GM21717 (cell line): ENCODE data around the gene AGTR2.
"Not testable (repeated sequence)": the region's sequence is repeated elsewhere in the genome, so short reads cannot be mapped to it uniquely, and the experiment has no call there.

Source experiments
- ATAC-seq: cut with Tn5 transposase; IDR thresholded peaks from one replicate; pipeline ENCODE4 v1.9.1; 2021; ENCODE audit warnings: mild to moderate bottlenecking, moderate library complexity; ENCODE audit not compliant: unreplicated experiment

Gene AGTR2, protein sequence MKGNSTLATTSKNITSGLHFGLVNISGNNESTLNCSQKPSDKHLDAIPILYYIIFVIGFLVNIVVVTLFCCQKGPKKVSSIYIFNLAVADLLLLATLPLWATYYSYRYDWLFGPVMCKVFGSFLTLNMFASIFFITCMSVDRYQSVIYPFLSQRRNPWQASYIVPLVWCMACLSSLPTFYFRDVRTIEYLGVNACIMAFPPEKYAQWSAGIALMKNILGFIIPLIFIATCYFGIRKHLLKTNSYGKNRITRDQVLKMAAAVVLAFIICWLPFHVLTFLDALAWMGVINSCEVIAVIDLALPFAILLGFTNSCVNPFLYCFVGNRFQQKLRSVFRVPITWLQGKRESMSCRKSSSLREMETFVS

DNA sequence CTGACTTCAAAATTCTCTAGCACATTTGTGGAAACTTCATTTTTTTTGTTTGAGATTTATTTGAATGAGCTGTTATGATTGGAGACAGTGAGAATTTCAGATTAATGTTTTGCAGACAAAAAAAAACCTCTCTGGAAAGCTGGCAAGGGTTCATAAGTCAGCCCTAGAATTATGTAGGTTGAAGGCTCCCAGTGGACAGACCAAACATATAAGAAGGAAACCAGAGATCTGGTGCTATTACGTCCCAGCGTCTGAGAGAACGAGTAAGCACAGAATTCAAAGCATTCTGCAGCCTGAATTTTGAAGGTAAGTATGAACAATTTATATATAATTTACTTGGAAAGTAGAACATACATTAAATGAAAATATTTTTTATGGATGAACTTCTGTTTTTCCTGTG lies at the start of gene AGTR2:
TSS of gene AGTR2 (plus strand) at position 234 of the 400 bp plus-strand sequence. CDS start 1,537 bp downstream, outside the sequence.
- ATAC-seq: no peak

DNA sequence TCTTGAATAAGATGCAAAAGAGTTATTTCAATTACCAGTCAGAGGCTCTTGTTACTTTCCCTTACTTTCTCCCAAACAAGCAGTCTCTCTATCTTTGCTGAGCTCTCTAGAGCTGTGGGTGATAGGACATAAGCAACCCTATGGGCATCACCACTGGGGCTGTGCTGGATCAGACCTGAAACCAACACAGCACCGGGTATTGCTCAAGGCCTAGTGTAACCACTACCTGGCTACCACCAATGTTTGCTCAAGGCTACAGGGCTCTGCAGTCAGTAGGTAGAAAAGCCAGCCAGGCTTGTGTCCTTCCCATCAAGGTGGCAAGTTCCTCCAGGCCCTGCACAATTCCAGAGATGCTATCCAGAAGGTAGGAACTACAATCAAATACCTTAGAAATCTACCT lies 35.3 kb upstream of the AGTR2 start:
- ATAC-seq: no peak

DNA sequence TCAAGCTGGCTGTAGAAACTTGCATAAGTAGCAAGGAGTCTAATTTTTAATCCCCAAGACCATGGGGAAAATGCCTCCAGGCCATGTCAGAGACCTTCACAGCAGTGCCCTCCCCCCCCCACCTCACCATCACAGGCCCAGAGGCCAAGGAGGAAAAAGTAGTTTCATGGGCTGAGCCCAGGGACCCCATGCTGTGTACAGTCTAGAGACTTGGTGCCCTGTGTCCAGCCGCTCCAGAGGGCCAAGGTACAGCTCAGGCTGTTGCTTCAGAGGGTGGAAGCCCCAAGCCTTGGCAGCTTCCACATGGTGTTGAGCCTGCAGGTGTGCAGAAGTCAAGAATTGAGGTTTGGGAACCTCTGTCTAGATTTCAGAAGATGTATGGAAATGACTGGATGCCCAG lies 29.3 kb upstream of the AGTR2 start:
- ATAC-seq: not testable (repeated sequence)

DNA sequence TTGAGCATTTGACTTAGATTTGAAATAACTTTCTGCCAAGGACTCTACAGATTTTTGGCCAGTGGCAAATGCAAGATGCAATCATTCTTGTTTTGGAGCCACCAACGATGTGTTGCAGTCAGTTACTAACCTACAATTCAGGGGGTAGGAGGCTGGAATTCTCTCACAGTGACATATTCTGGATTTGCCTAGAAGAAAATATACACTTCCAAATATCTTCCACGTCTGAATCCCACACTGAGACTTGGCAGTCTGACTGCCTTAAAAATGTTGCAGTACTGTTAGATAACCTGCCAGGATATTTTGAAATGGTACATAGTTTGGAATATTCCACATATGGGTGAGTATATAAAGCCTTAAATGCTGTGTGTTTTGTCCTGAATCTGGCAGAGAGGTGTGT lies 27.6 kb upstream of the AGTR2 start:
- no peak for ATAC-seq

DNA sequence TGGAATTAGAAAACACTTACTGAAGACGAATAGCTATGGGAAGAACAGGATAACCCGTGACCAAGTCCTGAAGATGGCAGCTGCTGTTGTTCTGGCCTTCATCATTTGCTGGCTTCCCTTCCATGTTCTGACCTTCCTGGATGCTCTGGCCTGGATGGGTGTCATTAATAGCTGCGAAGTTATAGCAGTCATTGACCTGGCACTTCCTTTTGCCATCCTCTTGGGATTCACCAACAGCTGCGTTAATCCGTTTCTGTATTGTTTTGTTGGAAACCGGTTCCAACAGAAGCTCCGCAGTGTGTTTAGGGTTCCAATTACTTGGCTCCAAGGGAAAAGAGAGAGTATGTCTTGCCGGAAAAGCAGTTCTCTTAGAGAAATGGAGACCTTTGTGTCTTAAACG lies 2.4 kb downstream of the AGTR2 start:
- ATAC-seq: no peak

DNA sequence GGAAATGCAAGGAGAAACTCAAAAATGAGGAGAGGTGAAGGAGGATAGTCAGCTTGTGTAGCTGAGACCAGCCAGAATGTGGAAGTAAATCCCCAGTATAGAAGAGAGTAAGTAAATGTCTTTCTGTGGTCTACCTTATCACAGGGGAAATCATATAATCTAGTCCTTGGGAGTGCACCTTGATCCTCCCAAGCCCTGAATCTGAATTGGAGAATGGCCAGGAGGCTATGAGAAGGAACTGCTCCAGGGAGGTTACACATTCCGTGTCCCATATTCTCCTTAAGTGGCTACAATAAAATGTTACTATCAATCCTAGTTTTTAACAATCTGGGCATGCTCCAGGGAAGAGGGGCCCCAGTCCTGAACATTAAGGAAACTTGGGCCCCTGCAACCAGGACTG lies 10.8 kb downstream of the AGTR2 start:
- ATAC-seq: no peak

DNA sequence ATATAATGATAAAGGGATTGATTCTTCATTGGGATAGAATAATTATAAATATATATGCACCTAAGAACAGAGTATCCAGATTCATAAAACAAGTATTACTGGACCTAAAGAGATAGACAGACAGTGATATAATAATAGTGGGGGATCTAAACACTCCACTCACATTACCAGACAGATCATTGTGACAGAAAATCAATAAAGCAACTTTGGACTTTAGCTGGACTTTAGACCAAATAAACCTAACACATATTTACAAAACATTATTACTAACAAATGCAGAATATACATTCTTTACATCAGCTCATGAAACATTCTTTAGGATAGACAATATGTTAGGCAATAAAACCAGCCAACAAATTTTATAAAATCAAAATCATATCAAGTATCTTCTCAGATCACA lies 14.6 kb downstream of the AGTR2 start:
- no peak for ATAC-seq

DNA sequence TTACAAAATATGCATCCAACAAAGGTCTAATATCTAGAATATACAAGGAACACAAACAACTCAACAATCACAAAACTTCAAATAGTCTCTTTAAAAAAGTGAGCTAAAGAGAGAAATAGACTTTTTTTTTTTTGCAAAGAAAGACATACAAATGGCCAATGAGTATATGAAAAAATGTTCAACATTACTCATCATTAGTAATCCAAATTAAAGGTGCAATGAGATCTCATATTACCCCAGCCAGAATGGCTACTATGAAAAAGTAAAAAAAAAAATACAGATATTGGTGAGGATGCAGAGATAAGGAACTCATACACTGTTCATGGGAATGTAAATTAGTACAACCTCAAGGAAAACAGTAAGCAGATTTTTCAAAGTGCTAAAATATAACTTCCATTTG lies 24.1 kb downstream of the AGTR2 start:
- no peak for ATAC-seq

DNA sequence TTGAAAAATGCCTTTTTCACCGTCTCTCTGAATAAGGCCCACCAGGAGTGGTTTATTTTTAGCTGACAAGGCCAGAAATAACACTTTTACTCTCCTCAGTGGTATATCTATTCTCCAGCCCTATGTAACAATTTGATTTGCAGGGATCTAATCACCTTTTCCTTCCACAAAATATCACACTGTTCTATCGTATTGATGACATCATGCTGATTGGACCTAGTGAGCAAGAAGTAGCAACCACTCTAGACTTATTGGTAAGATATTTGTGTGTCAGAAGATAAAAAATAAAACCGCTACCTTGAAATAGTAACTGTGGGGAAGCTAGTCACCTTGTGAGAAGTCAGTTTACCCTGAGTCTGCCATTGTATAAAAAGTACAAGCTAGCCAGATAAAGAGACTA lies 27.7 kb downstream of the AGTR2 start:
- no peak for ATAC-seq

DNA sequence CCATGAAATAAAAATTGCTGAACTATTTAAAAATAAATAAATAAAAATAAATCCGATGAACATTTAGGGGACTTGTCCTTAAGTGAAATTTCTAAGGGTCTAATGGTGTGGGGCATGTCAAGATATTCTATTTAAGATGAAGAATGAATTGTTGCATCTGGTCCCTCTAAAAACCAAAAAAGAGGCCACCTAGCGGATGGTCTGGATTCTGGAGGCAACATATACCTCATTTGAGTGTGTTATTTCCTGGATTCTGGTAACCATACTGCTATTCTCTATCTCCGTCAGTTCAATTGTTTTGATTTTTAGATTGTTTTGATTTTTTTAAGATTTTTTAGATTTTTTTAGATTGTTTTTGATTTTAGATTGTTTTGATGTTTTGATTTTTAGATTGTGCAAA lies 28.3 kb downstream of the AGTR2 start:
- no peak for ATAC-seq

DNA sequence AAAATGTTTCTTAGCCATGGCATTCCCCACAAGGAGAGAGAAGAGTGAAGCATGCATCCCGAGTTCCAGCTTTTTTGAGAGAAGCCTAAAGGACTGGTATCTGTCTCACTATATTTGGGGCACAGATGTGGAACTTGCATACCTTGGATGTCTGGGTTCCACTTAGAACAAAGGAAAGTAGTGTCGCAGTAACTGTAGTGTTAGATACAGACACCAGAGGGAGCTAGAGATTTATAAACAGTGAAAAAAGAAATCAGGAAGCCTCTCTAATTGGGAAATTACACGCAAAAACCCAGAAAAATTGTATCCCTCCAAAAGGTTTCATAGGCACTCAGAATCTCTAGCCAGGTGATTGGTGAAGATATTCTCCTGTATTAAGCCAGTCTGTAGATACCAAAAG lies 34.4 kb downstream of the AGTR2 start:
- ATAC-seq: peak; percentile 50

DNA sequence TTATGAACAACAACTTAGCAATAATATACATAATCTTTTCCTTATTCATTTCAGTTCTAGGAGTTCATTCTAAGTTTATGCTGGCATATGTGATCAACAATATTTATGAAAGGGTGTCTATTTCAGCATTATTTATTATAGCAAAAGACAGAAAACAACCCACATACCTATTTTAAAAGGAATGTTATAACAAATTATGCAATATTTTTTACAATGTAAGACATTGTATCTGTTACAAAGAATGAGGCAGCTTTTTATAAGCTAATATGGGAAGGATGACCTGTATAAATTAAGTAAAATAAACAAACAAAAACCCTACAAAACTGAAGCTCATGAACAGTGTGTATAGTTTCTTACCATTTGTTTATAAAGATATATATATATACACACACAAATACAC lies 42.7 kb downstream of the AGTR2 start:
- ATAC-seq: no peak

DNA sequence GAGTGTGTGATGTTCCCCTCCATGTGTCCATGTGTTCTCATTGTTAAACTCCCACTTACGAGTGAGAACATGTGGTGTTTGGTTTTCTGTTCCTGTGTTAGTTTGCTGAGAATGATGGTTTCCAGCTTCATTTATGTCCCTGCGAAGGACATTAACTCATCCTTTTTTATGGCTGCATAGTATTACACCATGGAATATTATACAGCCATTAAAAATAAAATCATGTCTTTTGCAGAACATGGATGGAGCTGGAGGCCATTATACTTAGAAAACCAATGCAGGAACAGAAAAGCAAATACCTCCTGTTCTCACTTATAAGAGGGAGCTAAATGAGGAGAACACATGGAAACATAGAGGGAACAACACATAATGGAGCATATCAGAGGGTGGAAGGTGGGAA lies 46.5 kb downstream of the AGTR2 start:
- not testable (repeated sequence) for ATAC-seq
